HPDE6-E6E7 (cell line): ENCODE results near the gene PES1.
"Not testable (repeated sequence)": the region's sequence is repeated elsewhere in the genome, so short reads cannot be mapped to it uniquely, and the experiment has no call there.

Experiments used
- DNase-seq: peaks from one replicate; pipeline ENCODE4 v3.0.0; 2011; ENCODE audit warnings: missing footprints; ENCODE audit errors: extremely low spot score

Gene PES1

GRCh38 chr22:30591588-30592359, at the start of gene PES1:
PES1 (minus strand) TSS chr22:30591910; CDS start chr22:30591833, 77 bp downstream.
- peak; percentile 89 for DNase-seq

DNA sequence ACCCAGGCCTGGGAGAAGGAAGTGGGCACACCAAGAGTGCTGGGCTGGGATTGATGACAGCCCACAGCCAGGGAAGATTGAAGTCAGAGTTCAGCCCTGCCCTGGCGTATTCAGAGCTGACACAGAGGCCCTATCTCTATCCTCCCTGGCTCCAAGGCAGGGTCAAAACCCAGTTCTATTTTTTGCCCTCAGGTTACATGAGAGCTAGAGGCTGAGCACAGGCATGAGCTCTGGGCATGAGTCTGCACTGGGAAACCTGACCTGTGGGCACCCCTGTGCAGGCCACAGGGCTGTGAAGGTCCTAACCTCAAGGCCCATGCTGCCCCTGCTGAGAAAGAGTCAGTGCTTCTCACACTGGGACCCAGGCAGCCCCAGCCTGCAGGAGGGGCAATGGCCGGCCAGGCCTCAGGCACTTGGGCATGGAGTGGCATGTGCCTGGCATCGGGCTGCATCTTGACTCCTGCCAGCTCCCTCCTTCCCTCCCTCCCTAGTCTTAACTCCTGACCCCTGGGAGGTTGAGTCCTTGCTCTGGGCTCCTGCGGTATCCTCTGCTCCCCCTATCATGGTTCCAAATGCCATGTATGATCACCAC, 49.2 kb upstream of the PES1 start:
- DNase-seq = no peak

- no peak for DNase-seq
These were observed 48.7 kb upstream of the PES1 start for GRCh38 chr22:30640361-30640760.

DNA sequence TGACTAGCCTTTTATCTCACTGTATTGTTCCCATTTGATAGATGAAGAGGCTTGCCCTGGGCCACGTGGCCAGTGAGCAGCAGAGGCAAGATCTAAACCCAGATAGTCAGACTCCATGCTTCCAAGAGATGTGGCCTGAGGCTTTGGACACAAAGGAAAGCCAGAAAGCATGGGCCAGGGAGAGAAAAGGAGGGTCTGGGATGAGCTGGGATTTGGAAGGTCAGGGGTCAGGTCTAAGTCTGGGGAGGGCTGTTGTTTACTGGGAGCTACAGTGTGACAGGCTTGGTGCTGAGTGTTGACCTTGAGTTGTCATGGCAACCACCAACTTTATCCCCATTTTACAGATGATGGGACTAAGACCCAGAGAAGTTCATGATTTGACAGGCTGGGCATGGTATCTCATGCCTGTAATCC, 46.0 kb upstream of the PES1 start:
- DNase-seq = no peak

GRCh38 chr22:30636226-30637077, 44.7 kb upstream of the PES1 start:
- no peak for DNase-seq

DNA sequence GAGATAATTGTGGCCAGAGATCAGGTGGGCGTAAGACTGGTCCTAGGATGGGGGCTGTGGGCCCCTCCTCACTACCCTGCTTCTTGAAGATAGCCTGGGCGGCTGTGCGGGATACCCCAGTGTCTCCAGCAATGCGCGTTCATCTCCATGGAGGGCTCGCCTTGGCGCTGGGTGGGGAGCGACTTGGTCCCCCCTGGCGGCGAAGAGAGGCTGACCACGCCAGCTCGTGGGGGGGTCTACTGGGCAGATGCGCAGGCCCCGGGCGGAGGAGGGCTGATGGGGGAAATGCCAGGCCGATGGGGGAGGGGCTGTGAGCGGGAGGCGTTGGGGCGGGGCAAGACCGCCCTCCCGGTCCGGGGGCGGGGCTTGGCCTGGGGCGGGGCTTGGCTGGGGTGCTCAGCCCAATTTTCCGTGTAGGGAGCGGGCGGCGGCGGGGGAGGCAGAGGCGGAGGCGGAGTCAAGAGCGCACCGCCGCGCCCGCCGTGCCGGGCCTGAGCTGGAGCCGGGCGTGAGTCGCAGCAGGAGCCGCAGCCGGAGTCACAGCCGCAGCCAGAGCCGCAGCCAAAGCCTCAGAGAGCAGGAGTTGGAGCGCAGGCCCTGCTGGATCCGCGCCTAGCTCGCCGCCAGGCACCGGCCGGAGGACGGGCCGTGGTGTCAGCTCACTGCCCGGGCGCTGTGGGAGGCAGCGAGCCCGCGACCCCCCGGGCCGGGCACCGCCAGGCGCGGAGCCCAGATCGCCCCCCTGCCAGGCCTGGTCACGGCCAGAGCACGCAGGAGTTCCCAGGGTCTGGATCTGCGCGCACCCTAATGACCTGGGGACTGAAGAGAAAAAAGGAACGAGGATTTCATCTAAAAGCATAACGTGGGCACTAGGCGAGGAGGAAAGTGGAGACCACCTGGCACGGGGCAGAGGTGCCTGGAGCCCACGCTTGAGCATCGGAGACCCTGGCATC, 43.8 kb upstream of the PES1 start, which contains the start of gene SLC35E4:
Gene SLC35E4, plus strand, starts transcription at position 509 of the 953 bp plus-strand sequence. CDS start 670 bp downstream, outside the sequence.
- peak; percentile 81 for DNase-seq

DNA sequence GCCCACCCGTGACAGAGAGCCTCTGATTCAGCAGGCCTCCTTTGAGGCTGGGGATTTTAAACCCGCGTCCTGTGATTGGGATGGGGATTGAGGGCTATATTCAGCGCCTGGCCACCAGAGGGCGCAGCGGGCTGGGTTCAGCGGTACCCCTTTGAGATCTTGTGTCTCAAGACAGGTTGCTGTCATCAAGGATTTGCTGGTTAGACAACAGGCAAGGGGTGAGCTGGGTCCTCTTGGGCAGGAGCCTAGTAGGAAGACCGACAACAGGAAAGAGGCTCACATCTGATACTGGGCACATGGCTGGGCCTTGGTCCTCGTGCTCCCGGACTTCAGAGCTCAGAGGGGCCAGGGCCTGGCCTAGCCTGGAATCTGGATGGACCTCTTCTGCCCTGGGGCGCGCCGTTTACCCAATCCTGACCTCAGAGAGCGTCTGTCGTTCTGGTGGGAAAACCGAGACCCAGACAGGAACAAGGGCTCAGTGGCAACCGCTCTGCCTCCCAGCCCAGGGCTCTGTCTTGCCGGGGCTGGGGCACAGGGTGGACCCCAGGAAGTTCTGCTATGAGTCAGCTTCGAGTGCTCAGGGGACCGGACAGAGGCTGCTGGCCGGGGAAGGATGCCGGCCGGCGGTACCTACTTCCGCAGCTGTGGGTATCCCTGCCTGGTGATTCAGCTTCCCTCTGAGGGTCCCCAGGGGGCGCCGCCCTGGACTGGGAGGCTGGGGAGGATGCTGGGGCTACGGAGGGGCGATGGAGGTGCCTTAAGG, 42.9 kb upstream of the PES1 start:
- DNase-seq = peak; percentile 96

- not testable (repeated sequence) for DNase-seq
These were observed 39.8 kb upstream of the PES1 start for GRCh38 chr22:30631469-30631868.

GRCh38 chr22:30628491-30628890, 36.8 kb upstream of the PES1 start:
- no peak for DNase-seq

DNA sequence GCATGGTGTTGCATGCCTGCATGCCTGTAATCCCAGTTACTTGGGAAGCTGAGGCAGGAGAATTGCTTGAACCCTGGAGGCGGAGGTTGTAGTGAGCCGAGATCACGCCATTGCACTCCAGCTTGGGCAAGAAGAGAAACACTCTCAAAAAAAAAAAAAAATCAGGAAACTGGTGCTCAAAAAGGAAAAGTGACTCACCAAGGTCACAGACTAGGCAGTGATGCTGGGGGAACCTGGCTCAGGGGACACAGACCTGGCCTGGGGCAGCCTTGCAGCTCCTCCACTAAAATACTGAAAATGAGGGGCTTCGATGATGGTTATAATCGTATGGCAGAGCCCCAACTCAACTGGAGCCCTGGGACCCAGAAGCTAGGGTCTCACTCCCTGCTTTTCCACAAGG, 35.8 kb upstream of the PES1 start:
- DNase-seq = no peak

GRCh38 chr22:30626413-30626812, 34.7 kb upstream of the PES1 start:
- DNase-seq = no peak

- not testable (repeated sequence) for DNase-seq
These were observed 28.2 kb upstream of the PES1 start for GRCh38 chr22:30619909-30620308.

DNA sequence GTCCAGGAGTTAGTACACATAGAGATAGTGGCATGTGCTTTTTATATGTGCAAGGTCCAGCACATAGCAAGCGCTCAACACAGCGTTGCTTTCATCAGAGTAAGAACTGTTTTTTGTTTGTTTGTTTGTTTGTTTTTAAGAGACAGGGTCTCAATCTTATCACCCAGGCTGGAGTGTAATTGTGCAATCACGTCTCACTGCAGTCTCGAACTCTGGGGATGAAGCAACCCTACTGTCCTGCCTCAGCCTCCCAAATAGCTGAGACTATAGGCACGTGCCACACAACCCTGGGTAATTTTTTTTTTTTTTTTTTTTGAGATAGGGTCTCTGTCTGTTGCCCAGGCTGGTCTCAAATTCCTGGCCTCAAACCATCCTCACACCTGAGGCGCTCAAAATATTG, 26.1 kb upstream of the PES1 start:
- no peak for DNase-seq

- DNase-seq = no peak
These were observed 23.8 kb upstream of the PES1 start for GRCh38 chr22:30615543-30615954.

DNA sequence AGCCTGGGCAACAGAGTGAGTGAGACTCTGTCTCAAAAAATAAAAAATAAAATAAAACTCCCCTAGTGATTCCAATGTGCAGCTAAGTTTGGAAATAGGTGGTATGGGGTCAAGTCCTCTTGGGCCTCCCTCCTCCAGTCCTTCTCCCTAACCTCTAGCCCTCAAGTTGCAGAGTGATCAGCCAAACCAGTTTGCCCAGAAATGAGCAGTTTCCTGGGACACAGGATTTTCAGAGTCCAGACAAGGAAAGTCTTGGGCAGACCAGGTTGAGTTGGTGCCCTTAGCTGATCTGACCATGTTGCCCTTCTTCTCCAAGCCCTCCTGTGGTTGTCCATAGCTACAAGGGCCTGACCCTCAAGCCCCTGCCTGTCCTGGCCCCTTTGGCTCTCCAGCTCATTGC, 23.2 kb upstream of the PES1 start:
- no peak for DNase-seq

GRCh38 chr22:30614268-30614667, 22.6 kb upstream of the PES1 start:
- no peak for DNase-seq

GRCh38 chr22:30612789-30613188, 21.1 kb upstream of the PES1 start:
- DNase-seq = no peak

- no peak for DNase-seq
These were observed 19.5 kb upstream of the PES1 start for GRCh38 chr22:30611197-30611596.

DNA sequence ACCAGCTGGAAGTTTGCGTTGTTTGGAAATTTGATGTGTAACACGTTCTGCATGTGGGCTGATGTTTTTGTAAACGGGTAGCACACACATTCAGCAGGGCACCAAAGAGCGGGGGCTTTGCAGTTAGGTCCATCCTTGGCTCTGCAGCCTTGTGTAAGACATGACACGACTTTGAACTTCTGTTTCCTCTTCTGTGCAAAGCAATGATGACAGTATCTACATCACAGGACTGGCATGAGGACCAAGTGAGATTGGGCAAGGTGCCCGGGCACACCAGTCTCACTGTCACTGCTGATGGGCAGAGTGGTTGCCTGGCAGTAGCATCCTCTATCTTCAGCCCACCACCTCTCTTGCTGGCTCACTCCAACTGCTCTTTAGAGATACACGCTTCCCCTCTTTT, 18.6 kb upstream of the PES1 start:
- no peak for DNase-seq
